ENCODE results near the gene LYG2. TPM values are rescaled to one million over a fixed set of nuclear protein-coding genes. Genes with fewer than 3 reads are reported as not detected.
"Not testable (repeated sequence)": the region's sequence is repeated elsewhere in the genome, so short reads cannot be mapped to it uniquely, and the experiment has no call there.

The LYG2 gene, protein sequence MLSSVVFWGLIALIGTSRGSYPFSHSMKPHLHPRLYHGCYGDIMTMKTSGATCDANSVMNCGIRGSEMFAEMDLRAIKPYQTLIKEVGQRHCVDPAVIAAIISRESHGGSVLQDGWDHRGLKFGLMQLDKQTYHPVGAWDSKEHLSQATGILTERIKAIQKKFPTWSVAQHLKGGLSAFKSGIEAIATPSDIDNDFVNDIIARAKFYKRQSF
- total RNA-seq (not detected), polyA plus RNA-seq (under 1 TPM in 1 of 2 donors, not detected in 1; 0.16 TPM)

DNA sequence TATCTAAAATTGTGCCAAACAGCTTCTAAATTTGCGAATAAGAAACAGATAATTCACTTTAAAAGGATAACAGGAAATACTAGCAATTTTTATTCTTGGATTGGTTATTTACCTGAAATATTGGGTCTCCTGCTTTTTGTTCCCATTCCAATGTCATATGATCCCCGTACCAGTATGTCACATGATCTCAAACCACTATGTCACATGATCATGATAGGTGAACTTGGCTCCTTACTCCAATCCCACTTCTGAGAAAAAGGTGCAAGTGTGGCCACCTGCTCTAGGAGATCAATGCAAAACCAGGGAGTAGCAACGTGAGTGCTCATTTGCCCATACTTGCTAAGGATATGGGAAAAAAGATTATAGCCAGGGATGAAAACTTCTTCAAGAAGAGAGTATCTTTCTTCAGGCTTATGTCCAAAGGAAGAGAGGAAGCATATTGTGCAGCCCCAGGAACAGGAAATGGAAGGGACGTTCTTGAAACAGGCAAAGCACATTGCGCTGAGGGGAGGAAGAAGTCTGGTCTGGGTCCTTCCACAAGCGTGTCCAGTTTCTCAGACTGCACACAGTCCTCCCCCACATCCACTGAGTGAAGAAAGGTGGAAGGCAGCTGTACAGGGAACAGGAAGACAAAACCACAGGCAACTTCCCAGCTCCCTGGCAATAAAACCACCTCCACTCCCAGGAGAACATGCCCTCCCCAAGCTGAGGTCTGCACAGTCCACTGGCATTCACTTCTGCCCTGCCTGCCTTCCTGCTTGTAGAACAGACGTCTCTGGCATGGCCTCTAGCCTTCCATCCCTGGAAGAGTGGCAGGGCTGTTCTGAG is at the start of gene LYG2:
TSS of gene LYG2 (minus strand) at position 176 of the 828 bp plus-strand sequence. CDS start 1,406 bp downstream, outside the sequence.
- WGBS, 2 donors = 78 to 81% methylated on average over 7 of the region's 7 CpGs
- TF ChIP-seq, protein P1, sequence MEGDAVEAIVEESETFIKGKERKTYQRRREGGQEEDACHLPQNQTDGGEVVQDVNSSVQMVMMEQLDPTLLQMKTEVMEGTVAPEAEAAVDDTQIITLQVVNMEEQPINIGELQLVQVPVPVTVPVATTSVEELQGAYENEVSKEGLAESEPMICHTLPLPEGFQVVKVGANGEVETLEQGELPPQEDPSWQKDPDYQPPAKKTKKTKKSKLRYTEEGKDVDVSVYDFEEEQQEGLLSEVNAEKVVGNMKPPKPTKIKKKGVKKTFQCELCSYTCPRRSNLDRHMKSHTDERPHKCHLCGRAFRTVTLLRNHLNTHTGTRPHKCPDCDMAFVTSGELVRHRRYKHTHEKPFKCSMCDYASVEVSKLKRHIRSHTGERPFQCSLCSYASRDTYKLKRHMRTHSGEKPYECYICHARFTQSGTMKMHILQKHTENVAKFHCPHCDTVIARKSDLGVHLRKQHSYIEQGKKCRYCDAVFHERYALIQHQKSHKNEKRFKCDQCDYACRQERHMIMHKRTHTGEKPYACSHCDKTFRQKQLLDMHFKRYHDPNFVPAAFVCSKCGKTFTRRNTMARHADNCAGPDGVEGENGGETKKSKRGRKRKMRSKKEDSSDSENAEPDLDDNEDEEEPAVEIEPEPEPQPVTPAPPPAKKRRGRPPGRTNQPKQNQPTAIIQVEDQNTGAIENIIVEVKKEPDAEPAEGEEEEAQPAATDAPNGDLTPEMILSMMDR (IDR thresholded peaks at IDR 0.05) = no peak

DNA sequence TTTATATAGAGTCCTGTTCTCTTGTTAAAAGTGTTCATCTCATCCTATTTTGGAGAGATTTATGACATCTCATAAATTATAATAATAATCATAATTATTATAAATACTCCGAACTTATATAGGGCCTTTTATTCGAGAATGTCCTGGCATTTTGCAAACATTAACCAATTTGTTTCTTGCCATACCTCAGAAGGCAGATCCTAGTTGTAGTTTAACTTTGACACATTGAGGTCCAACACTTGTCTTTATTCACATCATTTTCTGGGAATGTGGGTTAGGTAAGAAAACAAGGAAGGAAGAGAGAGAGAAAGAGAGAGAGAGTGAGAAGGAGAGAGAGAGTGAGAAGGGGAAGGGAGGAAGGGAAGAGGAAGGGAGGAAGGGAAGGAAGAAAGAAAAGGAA is 45.6 kb upstream of the LYG2 start, which contains the start of gene LYG1:
TSS of gene LYG1 (minus strand) at position 101 of the 400 bp plus-strand sequence. CDS start 5,527 bp downstream, outside the sequence.
- 53 to 64% methylated on average over 2 of the region's 2 CpGs for WGBS, 2 donors
- DNase-seq; ATAC-seq; H3K4me1 ChIP-seq; H3K27me3 ChIP-seq; H3K4me3 ChIP-seq; intact Hi-C loops (cut with DNase I); H3K27ac ChIP-seq; H3K36me3 ChIP-seq; H3K9me3 ChIP-seq; FAIRE-seq: not testable (repeated sequence)

More for the DNA sequence above, at the start of gene LYG2:
- Histone ChIP-seq H3K36me3 (no peaks in the 10 kb centered on the region), H3K4me3 (no peak within 1 kb of the TSS), H3K27ac (no peak within 1 kb of the TSS), H3K9me3 (no peaks in the 10 kb centered on the region), H3K27me3 (no peaks in the 10 kb centered on the region), H3K4me1 (no peaks in the 10 kb centered on the region)
- no peak for DNase-seq
- intact Hi-C loops (cut with DNase I) = no loop called here
- no peak for ATAC-seq
- no peak for FAIRE-seq

DNA sequence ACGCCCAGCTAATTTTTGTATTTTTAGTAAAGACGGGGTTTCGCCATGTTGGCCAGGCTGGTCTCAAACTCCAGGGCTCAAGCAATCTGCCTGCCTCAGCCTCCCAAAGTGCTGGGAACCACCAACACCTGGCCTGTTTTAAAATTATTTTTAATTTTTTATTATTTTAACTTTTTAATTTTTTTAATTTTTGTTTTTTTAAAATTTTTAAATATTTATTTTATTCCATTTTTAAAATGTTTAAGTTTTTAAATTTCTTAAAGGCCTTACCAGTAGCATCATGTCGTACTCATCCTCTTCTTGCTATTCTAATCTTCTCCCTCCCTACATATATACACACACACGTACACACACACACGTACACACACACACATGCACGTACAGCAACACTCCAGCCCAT is 44.1 kb upstream of the LYG2 start:
- FAIRE-seq (no peak), DNase-seq (no peak), ATAC-seq (no peak)
- TF ChIP-seq, protein P1 (IDR thresholded peaks at IDR 0.05) = no peak
- 92 to 97% methylated on average over 7 of the region's 7 CpGs for WGBS, 2 donors
- Histone ChIP-seq H3K36me3 (peaks cover 0 to 5% (median 0%) of the 10 kb centered on the region in 3 donors), H3K4me3 (no peak overlapping the region), H3K27ac (no peak overlapping the region), H3K9me3 (no peaks in the 10 kb centered on the region), H3K27me3 (no peaks in the 10 kb centered on the region), H3K4me1 (no peaks in the 10 kb centered on the region)
- intact Hi-C loops (cut with DNase I) = no loop called here

DNA sequence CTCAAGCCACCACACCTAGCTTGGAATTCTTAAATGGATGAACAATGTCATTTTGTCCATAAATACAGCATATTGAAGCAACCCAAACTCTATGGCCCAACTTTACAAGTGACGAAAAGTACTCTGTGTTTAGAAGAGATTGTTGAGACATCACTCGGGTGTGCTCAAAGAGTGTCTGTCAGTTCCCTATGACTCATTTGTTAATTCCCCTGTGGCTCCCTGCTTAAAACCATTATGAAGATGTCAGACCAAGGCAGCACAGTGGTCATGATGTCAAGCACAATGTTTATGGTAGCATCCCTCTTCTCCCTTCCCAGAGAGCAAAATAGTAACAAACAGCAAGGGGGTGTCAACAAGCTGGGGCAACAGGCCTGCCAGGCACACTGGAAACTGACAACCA is 42.5 kb upstream of the LYG2 start:
- Histone ChIP-seq H3K27ac (no peak overlapping the region), H3K27me3 (no peaks in the 10 kb centered on the region), H3K4me3 (no peak overlapping the region), H3K9me3 (no peaks in the 10 kb centered on the region), H3K36me3 (no peaks in the 10 kb centered on the region), H3K4me1 (no peaks in the 10 kb centered on the region)
- DNase-seq = no peak
- intact Hi-C loops (cut with DNase I) = no loop called here
- WGBS, 2 donors = 65 to 92% methylated on average over 2 of the region's 2 CpGs
- TF ChIP-seq, protein P1 (IDR thresholded peaks at IDR 0.05) = no peak
- no peak for FAIRE-seq
- no peak for ATAC-seq

DNA sequence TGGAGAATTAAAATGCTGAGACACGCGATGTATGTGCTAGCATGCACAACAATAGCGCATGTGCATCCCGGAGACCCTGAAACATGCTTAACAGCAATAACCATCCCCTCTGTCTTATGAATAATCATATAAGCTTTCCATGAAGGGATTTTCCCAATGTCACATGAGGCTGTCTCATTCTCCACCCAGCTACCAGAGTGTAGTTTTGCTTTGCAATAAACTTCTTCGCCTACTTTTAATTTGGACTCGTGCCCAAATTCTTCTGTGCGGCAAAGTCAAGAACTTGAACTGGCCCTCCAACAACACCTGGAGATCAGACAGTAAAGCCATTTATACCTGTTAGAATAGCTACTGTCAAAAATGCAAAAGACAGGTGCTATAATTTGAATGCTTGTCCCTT is 30.1 kb upstream of the LYG2 start:
- intact Hi-C loops (cut with DNase I) = no loop called here
- ATAC-seq = peak in 1 of 4 donors; percentile 25
- Histone ChIP-seq H3K4me1 (no peaks in the 10 kb centered on the region), H3K4me3 (no peak overlapping the region), H3K36me3 (no peaks in the 10 kb centered on the region), H3K27ac (no peak overlapping the region), H3K27me3 (no peaks in the 10 kb centered on the region), H3K9me3 (no peaks in the 10 kb centered on the region)
- WGBS, 2 donors = 77 to 78% methylated on average over 7 of the region's 7 CpGs
- TF ChIP-seq, protein P1 (IDR thresholded peaks at IDR 0.05) = no peak
- no peak for DNase-seq
- no peak for FAIRE-seq

Data from pancreas (tissue), 10 donors.